HepG2 (cell line): ENCODE results near the gene TPM1. TPM values are rescaled to one million over a fixed set of nuclear protein-coding genes. Genes with fewer than 3 reads are reported as not detected.

Source experiments
- ADNP ChIP-seq: sonication (generic); formaldehyde crosslinking; IDR thresholded peaks from 2 replicates; pipeline ENCODE4 v1.4.0; 2020; ENCODE audit warnings: missing genetic modification reagents
- CEBPB ChIP-seq: IDR thresholded peaks from 2 replicates; pipeline ENCODE4 v1.6.1; 2011; ENCODE audit warnings: low read depth, low read length, improper control_type of control experiment, borderline replicate concordance
- DPF2 ChIP-seq: sonication (generic); formaldehyde crosslinking; IDR thresholded peaks from 2 replicates; pipeline ENCODE4 v1.4.0; 2020; ENCODE audit warnings: mild to moderate bottlenecking, low read depth, missing genetic modification reagents, borderline replicate concordance
- EHMT2 ChIP-seq: fragments of 200-600 bp; sonication (generic); IDR thresholded peaks from 2 replicates; pipeline ENCODE4 v1.7.0; 2017; ENCODE audit warnings: antibody characterized with exemption, low read depth, low read length, borderline replicate concordance
- HNF1B ChIP-seq: sonication (generic); formaldehyde crosslinking; IDR thresholded peaks from 2 replicates; pipeline ENCODE4 v1.5.1; 2020; ENCODE audit warnings: mild to moderate bottlenecking, moderate library complexity, missing genetic modification reagents
- MYC ChIP-seq: sonication (generic); formaldehyde crosslinking; IDR thresholded peaks from 2 replicates; pipeline ENCODE4 v1.9.0; 2021; ENCODE audit warnings: missing genetic modification reagents, borderline replicate concordance
- NCOA2 ChIP-seq: sonication (generic); formaldehyde crosslinking; IDR thresholded peaks from 2 replicates; pipeline ENCODE4 v1.8.0; 2022; ENCODE audit warnings: inconsistent platforms
- NFIC ChIP-seq: IDR thresholded peaks from 2 replicates; pipeline ENCODE4 v1.6.1; 2012; ENCODE audit warnings: mild to moderate bottlenecking, low read length, inconsistent platforms
- SATB2 ChIP-seq: sonication (generic); formaldehyde crosslinking; IDR thresholded peaks from 2 replicates; pipeline ENCODE4 v1.5.0; 2020; ENCODE audit warnings: missing genetic modification reagents
- TEAD3 ChIP-seq: optimal IDR thresholded peaks from 2 replicates; pipeline ENCODE3; 2016; ENCODE audit warnings: borderline replicate concordance
- ZMYM2 ChIP-seq: sonication (generic); formaldehyde crosslinking; IDR thresholded peaks from 2 replicates; pipeline ENCODE4 v1.8.0; 2022; ENCODE audit warnings: mild to moderate bottlenecking, missing genetic modification reagents
- ZNF136 ChIP-seq: sonication (generic); formaldehyde crosslinking; IDR thresholded peaks from 2 replicates; pipeline ENCODE4 v1.8.1; 2022; ENCODE audit warnings: low read depth, mild to moderate bottlenecking, moderate library complexity, missing genetic modification reagents
- ZNF335 ChIP-seq: sonication (generic); formaldehyde crosslinking; IDR thresholded peaks from 2 replicates; pipeline ENCODE4 v1.4.0; 2020; ENCODE audit warnings: missing genetic modification reagents
- ZNF788 ChIP-seq: sonication (generic); formaldehyde crosslinking; IDR thresholded peaks from 2 replicates; pipeline ENCODE4 v1.5.0; 2020; ENCODE audit warnings: mild to moderate bottlenecking, missing genetic modification reagents, borderline replicate concordance
- ZSCAN31 ChIP-seq: sonication (generic); formaldehyde crosslinking; IDR thresholded peaks from 2 replicates; pipeline ENCODE4 v1.5.0; 2020; ENCODE audit warnings: low read depth, mild to moderate bottlenecking, missing genetic modification reagents
- polyA plus RNA-seq, 8 experiments: library from polyadenylated mRNA; depleted of rRNA in 3 of 8; stranded (reverse) in 7 of 8; unstranded in 1 of 8; fragments of >200 nt; fragmentation: Illumina TruSeq in 4 of 8; extraction: Trizol in 4 of 8; gene quantifications; 2 replicates each; pipeline versions ENCODE4 v1.2.1 to v1.2.3, GENCODE V29; 2011 to 2016; ENCODE audit warnings: low read depth in 4 of 8, missing spikeins in 1 of 8, mixed read lengths in 1 of 8; ENCODE audit not compliant: insufficient read depth in 1 of 8
- total RNA-seq, 5 experiments: library from RNA; depleted of rRNA; stranded (reverse); fragments of >200 nt; fragmentation: Illumina TruSeq; extraction: Trizol; gene quantifications; 2 replicates each; pipeline ENCODE4 v1.2.3, GENCODE V29; 2016; ENCODE audit warnings: low read depth in 1 of 5
- TF ChIP-seq, protein P1 (sequence below): sonication (generic); formaldehyde crosslinking; IDR thresholded peaks from 2 replicates; pipeline ENCODE4 v1.4.0; 2020; ENCODE audit warnings: low read depth, missing genetic modification reagents
- TF ChIP-seq, protein P2 (sequence below): sonication (generic); formaldehyde crosslinking; IDR thresholded peaks from 2 replicates; pipeline ENCODE4 v1.5.0; 2020; ENCODE audit warnings: missing genetic modification reagents
- TF ChIP-seq, protein P3 (sequence below): sonication (generic); formaldehyde crosslinking; IDR thresholded peaks from 2 replicates; pipeline ENCODE4 v1.4.0; 2020; ENCODE audit warnings: mild to moderate bottlenecking, missing genetic modification reagents
- TF ChIP-seq, protein P4 (sequence below): sonication (generic); formaldehyde crosslinking; IDR thresholded peaks from 2 replicates; pipeline ENCODE4 v1.4.0; 2020; ENCODE audit warnings: mild to moderate bottlenecking, missing genetic modification reagents

The TPM1 gene
- total and polyA plus RNA-seq, 2 of the 13 experiments (the other 11 are each of a cell fraction or from before 2014, with no cell fraction given) = 98.9 to 109 TPM

GRCh38 chr15:63107895-63108546 is 65.5 kb downstream of the TPM1 start (continued):
- TF ChIP-seq DPF2 (CRISPR knock-in tag) (peak; percentile 76), EHMT2 (peak; percentile 40; the same call in 1 of the 2 replicates), NCOA2 (CRISPR knock-in tag) (peak; percentile 93), CEBPB (peak; percentile 33; the same call in 1 of the 2 replicates), ZMYM2 (CRISPR knock-in tag) (peak; percentile 83), TEAD3 (CRISPR knock-in tag) (peak; percentile 99), NFIC (peak; percentile 98), ADNP (CRISPR knock-in tag) (no peak), ZNF136 (CRISPR knock-in tag) (0 out of 2 replicates have a peak, but pooled peaks have one; percentile 43), HNF1B (CRISPR knock-in tag) (peak; percentile 71), MYC (CRISPR knock-in tag) (0 out of 2 replicates have a peak, but pooled peaks have one; percentile 21), ZSCAN31 (CRISPR knock-in tag) (peak; percentile 57; the same call in 1 of the 2 replicates), ZNF335 (no peak), ZNF788 (CRISPR knock-in tag) (peak; percentile 84; the same call in 1 of the 2 replicates), SATB2 (CRISPR knock-in tag) (0 out of 2 replicates have a peak, but pooled peaks have one; percentile 43)
- TF ChIP-seq, protein P1, sequence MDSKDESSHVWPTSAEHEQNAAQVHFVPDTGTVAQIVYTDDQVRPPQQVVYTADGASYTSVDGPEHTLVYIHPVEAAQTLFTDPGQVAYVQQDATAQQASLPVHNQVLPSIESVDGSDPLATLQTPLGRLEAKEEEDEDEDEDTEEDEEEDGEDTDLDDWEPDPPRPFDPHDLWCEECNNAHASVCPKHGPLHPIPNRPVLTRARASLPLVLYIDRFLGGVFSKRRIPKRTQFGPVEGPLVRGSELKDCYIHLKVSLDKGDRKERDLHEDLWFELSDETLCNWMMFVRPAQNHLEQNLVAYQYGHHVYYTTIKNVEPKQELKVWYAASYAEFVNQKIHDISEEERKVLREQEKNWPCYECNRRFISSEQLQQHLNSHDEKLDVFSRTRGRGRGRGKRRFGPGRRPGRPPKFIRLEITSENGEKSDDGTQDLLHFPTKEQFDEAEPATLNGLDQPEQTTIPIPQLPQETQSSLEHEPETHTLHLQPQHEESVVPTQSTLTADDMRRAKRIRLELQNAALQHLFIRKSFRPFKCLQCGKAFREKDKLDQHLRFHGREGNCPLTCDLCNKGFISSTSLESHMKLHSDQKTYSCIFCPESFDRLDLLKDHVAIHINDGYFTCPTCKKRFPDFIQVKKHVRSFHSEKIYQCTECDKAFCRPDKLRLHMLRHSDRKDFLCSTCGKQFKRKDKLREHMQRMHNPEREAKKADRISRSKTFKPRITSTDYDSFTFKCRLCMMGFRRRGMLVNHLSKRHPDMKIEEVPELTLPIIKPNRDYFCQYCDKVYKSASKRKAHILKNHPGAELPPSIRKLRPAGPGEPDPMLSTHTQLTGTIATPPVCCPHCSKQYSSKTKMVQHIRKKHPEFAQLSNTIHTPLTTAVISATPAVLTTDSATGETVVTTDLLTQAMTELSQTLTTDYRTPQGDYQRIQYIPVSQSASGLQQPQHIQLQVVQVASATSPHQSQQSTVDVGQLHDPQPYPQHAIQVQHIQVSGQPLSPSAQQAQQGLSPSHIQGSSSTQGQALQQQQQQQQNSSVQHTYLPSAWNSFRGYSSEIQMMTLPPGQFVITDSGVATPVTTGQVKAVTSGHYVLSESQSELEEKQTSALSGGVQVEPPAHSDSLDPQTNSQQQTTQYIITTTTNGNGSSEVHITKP = peak; percentile 48; the same call in 1 of the 2 replicates
- TF ChIP-seq, protein P2, sequence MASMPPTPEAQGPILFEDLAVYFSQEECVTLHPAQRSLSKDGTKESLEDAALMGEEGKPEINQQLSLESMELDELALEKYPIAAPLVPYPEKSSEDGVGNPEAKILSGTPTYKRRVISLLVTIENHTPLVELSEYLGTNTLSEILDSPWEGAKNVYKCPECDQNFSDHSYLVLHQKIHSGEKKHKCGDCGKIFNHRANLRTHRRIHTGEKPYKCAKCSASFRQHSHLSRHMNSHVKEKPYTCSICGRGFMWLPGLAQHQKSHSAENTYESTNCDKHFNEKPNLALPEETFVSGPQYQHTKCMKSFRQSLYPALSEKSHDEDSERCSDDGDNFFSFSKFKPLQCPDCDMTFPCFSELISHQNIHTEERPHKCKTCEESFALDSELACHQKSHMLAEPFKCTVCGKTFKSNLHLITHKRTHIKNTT = no peak
- TF ChIP-seq, protein P3, sequence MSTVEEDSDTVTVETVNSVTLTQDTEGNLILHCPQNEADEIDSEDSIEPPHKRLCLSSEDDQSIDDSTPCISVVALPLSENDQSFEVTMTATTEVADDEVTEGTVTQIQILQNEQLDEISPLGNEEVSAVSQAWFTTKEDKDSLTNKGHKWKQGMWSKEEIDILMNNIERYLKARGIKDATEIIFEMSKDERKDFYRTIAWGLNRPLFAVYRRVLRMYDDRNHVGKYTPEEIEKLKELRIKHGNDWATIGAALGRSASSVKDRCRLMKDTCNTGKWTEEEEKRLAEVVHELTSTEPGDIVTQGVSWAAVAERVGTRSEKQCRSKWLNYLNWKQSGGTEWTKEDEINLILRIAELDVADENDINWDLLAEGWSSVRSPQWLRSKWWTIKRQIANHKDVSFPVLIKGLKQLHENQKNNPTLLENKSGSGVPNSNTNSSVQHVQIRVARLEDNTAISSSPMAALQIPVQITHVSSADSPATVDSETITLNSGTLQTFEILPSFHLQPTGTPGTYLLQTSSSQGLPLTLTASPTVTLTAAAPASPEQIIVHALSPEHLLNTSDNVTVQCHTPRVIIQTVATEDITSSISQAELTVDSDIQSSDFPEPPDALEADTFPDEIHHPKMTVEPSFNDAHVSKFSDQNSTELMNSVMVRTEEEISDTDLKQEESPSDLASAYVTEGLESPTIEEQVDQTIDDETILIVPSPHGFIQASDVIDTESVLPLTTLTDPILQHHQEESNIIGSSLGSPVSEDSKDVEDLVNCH (CRISPR knock-in tag) = no peak
- TF ChIP-seq, protein P4, sequence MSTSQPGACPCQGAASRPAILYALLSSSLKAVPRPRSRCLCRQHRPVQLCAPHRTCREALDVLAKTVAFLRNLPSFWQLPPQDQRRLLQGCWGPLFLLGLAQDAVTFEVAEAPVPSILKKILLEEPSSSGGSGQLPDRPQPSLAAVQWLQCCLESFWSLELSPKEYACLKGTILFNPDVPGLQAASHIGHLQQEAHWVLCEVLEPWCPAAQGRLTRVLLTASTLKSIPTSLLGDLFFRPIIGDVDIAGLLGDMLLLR = no peak
